ENCODE data around the gene PANK4. TPM values are rescaled to one million over a fixed set of nuclear protein-coding genes. Genes with fewer than 3 reads are reported as not detected.

The PANK4 gene
- total and polyA plus RNA-seq, 9 of the 15 experiments (the other 6 are each of a cell fraction or from before 2014, with no cell fraction given): 0.93 to 55.6 (median 31.5) TPM

- no TSS peak for BruUV-seq (replicated peaks)
- in situ Hi-C loops (cut with MboI): no loop called here
- ATAC-seq: peak; percentile 13; the same call in 2 of the 3 replicates
These were observed 40.0 kb upstream of the PANK4 start for GRCh38 chr1:2566101-2567045.

GRCh38 chr1:2564815-2565374 lies 38.5 kb upstream of the PANK4 start:
- no TSS peak for BruUV-seq (replicated peaks)
- no peak for FAIRE-seq
- 3% methylated on average over 11 of the region's 14 CpGs for WGBS (ENCODE audit: insufficient coverage, low coverage, missing lambda C conversion rate)
- Histone ChIP-seq H4K20me1 (replicated peaks; ENCODE audit: control insufficient read depth, insufficient read depth, low read length) (no peaks in the 10 kb centered on the region), H3K79me2 (ENCODE audit: control insufficient read depth, insufficient read depth, low read length) (no peaks in the 10 kb centered on the region), H3K27me3 (ENCODE audit: control insufficient read depth in 2 of 2, insufficient read depth in 2 of 2, low read length in 2 of 2) (peaks cover 31 to 50% of the 10 kb centered on the region in 2 experiments), H3K36me3 (ENCODE audit: control insufficient read depth, insufficient read depth, low read length) (no peaks in the 10 kb centered on the region), H3K9ac (ENCODE audit: insufficient read depth in 1 of 2, low read depth in 2 of 2, low read length in 2 of 2) (no peak overlapping the region; a peak in 1 of 4 replicates), H3K27ac (ENCODE audit: extremely low read depth, low read depth, low read length) (no peak overlapping the region), H3K4me2 (ENCODE audit: insufficient read depth, low read length) (no peak overlapping the region), H3K9me3 (replicated peaks; ENCODE audit: control insufficient read depth, insufficient read depth, low read depth, low read length) (no peaks in the 10 kb centered on the region), H3K9me1 (ENCODE audit: control insufficient read depth, insufficient read depth, low read length) (no peaks in the 10 kb centered on the region), H3K4me1 (replicated peaks in 1 of 2; ENCODE audit: control insufficient read depth in 2 of 2, insufficient read depth in 2 of 2, low read length in 2 of 2) (peaks cover 10 to 56% of the 10 kb centered on the region in 2 experiments; a peak in 4 of 5 replicates), H2AFZ (ENCODE audit: low read depth, low read length) (no peak overlapping the region), H3K4me3 (no peak overlapping the region)
- intact Hi-C loops (cut with micrococcal nuclease): no loop called here
- ChIA-PET CTCF (ENCODE audit: low intra/inter-chr PET ratio) (no interaction called here), POLR2A (interaction anchor here (0.6 to 1.2 kb wide), 4 partner anchors 9 to 1060 kb away, joined by 3 to 4 read pairs (median 3); partner anchors contain the start of gene TPRG1L)
- ATAC-seq: no peak
- in situ Hi-C loops (cut with MboI): no loop called here
- DNase-seq (ENCODE audit: extremely low read depth in 1 of 4, low spot score in 3 of 4): no peak
- TF ChIP-seq ZKSCAN3 (CRISPR knock-in tag; IDR thresholded peaks at IDR 0.05): no peak
- no peak for TF ChIP-seq HNRNPLL (IDR thresholded peaks at IDR 0.05; ENCODE audit: low read depth, low read length, poor library complexity, severe bottlenecking)
- TF ChIP-seq PHB (CRISPR knock-in tag; IDR thresholded peaks at IDR 0.05): no peak
- TF ChIP-seq LEF1 (IDR thresholded peaks at IDR 0.05): no peak

More at GRCh38 chr1:2566101-2567045, 40.0 kb upstream of the PANK4 start:
- peaks cover 0 to 46% of the 10 kb centered on the region in 2 experiments; a peak in 2 of 5 replicates for H3K4me1 ChIP-seq (replicated peaks in 1 of 2; ENCODE audit: control insufficient read depth in 2 of 2, insufficient read depth in 2 of 2, low read length in 2 of 2)
- H3K27ac ChIP-seq (ENCODE audit: extremely low read depth, low read depth, low read length): no peak overlapping the region
- H3K79me2 ChIP-seq (ENCODE audit: control insufficient read depth, insufficient read depth, low read length): no peaks in the 10 kb centered on the region
- H3K9ac ChIP-seq (ENCODE audit: insufficient read depth in 1 of 2, low read depth in 2 of 2, low read length in 2 of 2): peak overlapping the region in 1 of 2 experiments; percentile 36; a peak in 1 of 4 replicates
- no peaks in the 10 kb centered on the region for H3K36me3 ChIP-seq (ENCODE audit: control insufficient read depth, insufficient read depth, low read length)
- no peaks in the 10 kb centered on the region for H3K9me1 ChIP-seq (ENCODE audit: control insufficient read depth, insufficient read depth, low read length)
- no peak overlapping the region for H3K4me2 ChIP-seq (ENCODE audit: insufficient read depth, low read length)
- no peaks in the 10 kb centered on the region for H3K9me3 ChIP-seq (replicated peaks; ENCODE audit: control insufficient read depth, insufficient read depth, low read depth, low read length)
- DNase-seq (ENCODE audit: extremely low read depth in 1 of 4, low spot score in 3 of 4) (no peak), FAIRE-seq (no peak)
- intact Hi-C loops (cut with micrococcal nuclease): no loop called here
- H3K27me3 ChIP-seq (ENCODE audit: control insufficient read depth in 2 of 2, insufficient read depth in 2 of 2, low read length in 2 of 2): peaks cover 37 to 61% of the 10 kb centered on the region in 2 experiments
- ChIA-PET POLR2A (no interaction called here), CTCF (ENCODE audit: low intra/inter-chr PET ratio) (no interaction called here)
- WGBS (ENCODE audit: insufficient coverage, low coverage, missing lambda C conversion rate): 14% methylated on average over 33 of the region's 34 CpGs
- TF ChIP-seq EZH2 (IDR thresholded peaks at IDR 0.05; ENCODE audit: borderline replicate concordance, low read depth, low read length) (0 out of 2 replicates have a peak, but pooled peaks have one; percentile 47), ZNF584 (CRISPR knock-in tag; IDR thresholded peaks at IDR 0.05; ENCODE audit: low read depth) (no peak), ZFP36 (IDR thresholded peaks at IDR 0.05; ENCODE audit: low read depth, low read length, partially characterized antibody) (peak; percentile 81)
- no peaks in the 10 kb centered on the region for H4K20me1 ChIP-seq (replicated peaks; ENCODE audit: control insufficient read depth, insufficient read depth, low read length)
- no peak overlapping the region for H3K4me3 ChIP-seq
- no peak overlapping the region for H2AFZ ChIP-seq (ENCODE audit: low read depth, low read length)
